Liver (tissue), 9 donors: Measurements from ENCODE around the gene KDM6A. TPM values are rescaled to one million over a fixed set of nuclear protein-coding genes. Genes with fewer than 3 reads are reported as not detected.
"Not testable (repeated sequence)": the region's sequence is repeated elsewhere in the genome, so short reads cannot be mapped to it uniquely, and the experiment has no call there.

Experiments used
- DNase-seq: peaks from one replicate; pipeline ENCODE4 v3.0.0-alpha.2; 2017; ENCODE audit warnings: low spot score
- H3K27ac ChIP-seq, 2 donors: one replicate each; pipeline ENCODE4 v1.7.0; 2013; ENCODE audit warnings: inconsistent platforms in 2 of 2, low read length in 2 of 2, control low read depth in 1 of 2, low read depth in 1 of 2, mild to moderate bottlenecking in 1 of 2
- H3K27me3 ChIP-seq, 4 donors: one replicate each; pipeline versions ENCODE4 v1.6.1 to v1.7.0; 2013; ENCODE audit warnings: low read length in 3 of 4, inconsistent platforms in 1 of 4, mild to moderate bottlenecking in 1 of 4, moderate library complexity in 1 of 4; ENCODE audit not compliant: control insufficient read depth in 4 of 4, insufficient read depth in 4 of 4
- H3K36me3 ChIP-seq, 4 donors: one replicate each; pipeline versions ENCODE4 v1.6.1 to v1.7.0; 2013; ENCODE audit warnings: low read length in 3 of 4, mild to moderate bottlenecking in 3 of 4, low read depth in 1 of 4, moderate library complexity in 1 of 4; ENCODE audit not compliant: control insufficient read depth in 4 of 4, insufficient read depth in 3 of 4
- H3K4me1 ChIP-seq, 4 donors: one replicate each; pipeline versions ENCODE4 v1.6.1 to v1.7.0; 2013; ENCODE audit warnings: low read length in 3 of 4, mild to moderate bottlenecking in 3 of 4, moderate library complexity in 1 of 4; ENCODE audit not compliant: control insufficient read depth in 4 of 4, insufficient read depth in 4 of 4
- H3K4me3 ChIP-seq, 3 donors: one replicate each; pipeline versions ENCODE4 v1.6.1 to v1.7.0; 2013; ENCODE audit warnings: low read length in 3 of 3, control low read depth in 1 of 3, low read depth in 1 of 3, mild to moderate bottlenecking in 1 of 3
- H3K9ac ChIP-seq, 2 donors: one replicate each; pipeline ENCODE4 v1.7.0; 2013; ENCODE audit warnings: low read length in 2 of 2, mild to moderate bottlenecking in 2 of 2, moderate library complexity in 2 of 2, control low read depth in 1 of 2, low read depth in 1 of 2
- H3K9me3 ChIP-seq, 4 donors: one replicate each; pipeline versions ENCODE4 v1.6.1 to v1.7.0; 2013; ENCODE audit warnings: low read length in 3 of 4; ENCODE audit not compliant: control insufficient read depth in 4 of 4
- ATF3 ChIP-seq: IDR thresholded peaks from 2 replicates; pipeline ENCODE4 v1.6.1; 2016; ENCODE audit warnings: antibody characterized with exemption
- CTCF ChIP-seq: fragments of 150-350 bp; IDR thresholded peaks from 2 replicates; pipeline ENCODE4 v1.5.1; 2017; ENCODE audit warnings: improper control_type of control experiment, low read depth, low read length; ENCODE audit not compliant: missing input control
- FOXA1 ChIP-seq: IDR thresholded peaks from 2 replicates; pipeline ENCODE4 v1.6.1; 2016; ENCODE audit warnings: antibody characterized with exemption
- FOXA2 ChIP-seq: IDR thresholded peaks from 2 replicates; pipeline ENCODE4 v1.6.1; 2016; ENCODE audit warnings: antibody characterized with exemption
- HNF4A ChIP-seq, 2 donors: conservative IDR thresholded peaks; 2 replicates each; pipeline ENCODE4 v1.6.1; 2016; ENCODE audit warnings: antibody characterized with exemption in 2 of 2, mild to moderate bottlenecking in 2 of 2
- JUND ChIP-seq, 2 donors: IDR thresholded peaks; 2 replicates each; pipeline ENCODE4 v1.6.1; 2016; ENCODE audit warnings: antibody characterized with exemption in 2 of 2
- NR2F2 ChIP-seq: IDR thresholded peaks from 2 replicates; pipeline ENCODE4 v1.6.1; 2016; ENCODE audit warnings: antibody characterized with exemption
- RAD21 ChIP-seq, 2 donors: IDR thresholded peaks; 2 replicates each; pipeline ENCODE4 v1.6.1; 2016; ENCODE audit warnings: antibody characterized with exemption in 2 of 2, mild to moderate bottlenecking in 2 of 2
- RXRA ChIP-seq, 2 donors: IDR thresholded peaks; 2 replicates each; pipeline ENCODE4 v1.6.1; 2017 to 2018; ENCODE audit warnings: antibody characterized with exemption in 2 of 2, mild to moderate bottlenecking in 1 of 2
- ZBTB33 ChIP-seq: IDR thresholded peaks from 2 replicates; pipeline ENCODE4 v1.6.1; 2016; ENCODE audit warnings: antibody characterized with exemption
- WGBS: extraction: QIAGEN DNeasy Blood & Tissue Kit; methylation state at CpG from one replicate; pipeline ENCODE4 v1.1.7; 2013; 5-methylcytosine and 5-hydroxymethylcytosine counted together
- polyA plus RNA-seq, 2 donors: library from polyadenylated mRNA; stranded (reverse) in 1 of 2; unstranded in 1 of 2; fragments of 200-250 nt in 1 of 2; fragments of >200 nt in 1 of 2; fragmentation: Nextera tagmentation in 1 of 2; extraction: Ambion mirVana in 1 of 2; gene quantifications; one replicate each; pipeline versions ENCODE4 v1.2.1 to v1.2.3, GENCODE V29; 2013 to 2015
- total RNA-seq, 2 donors: library from RNA; depleted of rRNA; stranded (reverse); fragments of >200 nt; gene quantifications; one replicate each; pipeline ENCODE4 v1.2.3, GENCODE V29; 2014
- donor health status: healthy.
- donor health status: healthy.
- donor health status: healthy.
- donor health status: healthy.
- donor health status: healthy.

Gene KDM6A
- total and polyA plus RNA-seq, 4 donors, result 5.3 to 30.2 (median 18.2) TPM

GRCh38 chrX:45050558-45050957, 177.6 kb downstream of the KDM6A start:
- Histone ChIP-seq H3K9ac (no peak overlapping the region), H3K27me3 (no peaks in the 10 kb centered on the region), H3K9me3 (no peaks in the 10 kb centered on the region), H3K36me3 (peaks cover 2 to 10% (median 4%) of the 10 kb centered on the region in 4 donors), H3K27ac (no peak overlapping the region), H3K4me1 (no peaks in the 10 kb centered on the region), H3K4me3 (no peak overlapping the region)
- DNase-seq, result no peak
- TF ChIP-seq RAD21 (IDR thresholded peaks at IDR 0.05), result no peak
- no peak for TF ChIP-seq ZBTB33
- TF ChIP-seq FOXA1, result no peak

GRCh38 chrX:45056428-45057145, 183.6 kb downstream of the KDM6A start:
- DNase-seq, result no peak
- H3K27me3 ChIP-seq, result no peaks in the 10 kb centered on the region
- H3K27ac ChIP-seq, result no peak overlapping the region
- no peaks in the 10 kb centered on the region for H3K9me3 ChIP-seq
- H3K36me3 ChIP-seq, result peaks cover 2 to 27% (median 14%) of the 10 kb centered on the region in 4 donors
- H3K4me1 ChIP-seq, result no peaks in the 10 kb centered on the region
- no peak overlapping the region for H3K4me3 ChIP-seq
- WGBS, result 77% methylated on average over 2 of the region's 2 CpGs
- no peak overlapping the region for H3K9ac ChIP-seq
- TF ChIP-seq ATF3, result no peak
- no peak for TF ChIP-seq NR2F2
- no peak for TF ChIP-seq ZBTB33

GRCh38 chrX:45059906-45060305, 186.9 kb downstream of the KDM6A start:
- peaks cover 0 to 34% (median 16%) of the 10 kb centered on the region in 4 donors for H3K36me3 ChIP-seq
- H3K9ac ChIP-seq, H3K27ac ChIP-seq, H3K4me3 ChIP-seq, H3K9me3 ChIP-seq, DNase-seq, H3K4me1 ChIP-seq, H3K27me3 ChIP-seq: not testable (repeated sequence)
- 80% methylated on average over 2 of the region's 2 CpGs for WGBS

GRCh38 chrX:45063319-45064095, 190.5 kb downstream of the KDM6A start:
- peak in 1 of 2 donors; percentile 10 for TF ChIP-seq RXRA (IDR thresholded peaks at IDR 0.05)
- peak; percentile 21 to 31 for TF ChIP-seq JUND (IDR thresholded peaks at IDR 0.05)
- TF ChIP-seq HNF4A (conservative IDR thresholded peaks at IDR 0.05), result peak; percentile 59 to 69
- TF ChIP-seq FOXA2, result no peak
- TF ChIP-seq CTCF, result no peak
- 80% methylated on average over 11 of the region's 11 CpGs for WGBS
- Histone ChIP-seq H3K9ac (no peak overlapping the region), H3K36me3 (peaks cover 0 to 39% (median 19%) of the 10 kb centered on the region in 4 donors), H3K27ac (no peak overlapping the region), H3K4me3 (no peak overlapping the region), H3K27me3 (no peaks in the 10 kb centered on the region), H3K4me1 (no peaks in the 10 kb centered on the region), H3K9me3 (no peaks in the 10 kb centered on the region)
- no peak for DNase-seq
